ENCODE measurements around the gene MBD1. TPM values are rescaled to one million over a fixed set of nuclear protein-coding genes. Genes with fewer than 3 reads are reported as not detected.

MBD1 gene, protein sequence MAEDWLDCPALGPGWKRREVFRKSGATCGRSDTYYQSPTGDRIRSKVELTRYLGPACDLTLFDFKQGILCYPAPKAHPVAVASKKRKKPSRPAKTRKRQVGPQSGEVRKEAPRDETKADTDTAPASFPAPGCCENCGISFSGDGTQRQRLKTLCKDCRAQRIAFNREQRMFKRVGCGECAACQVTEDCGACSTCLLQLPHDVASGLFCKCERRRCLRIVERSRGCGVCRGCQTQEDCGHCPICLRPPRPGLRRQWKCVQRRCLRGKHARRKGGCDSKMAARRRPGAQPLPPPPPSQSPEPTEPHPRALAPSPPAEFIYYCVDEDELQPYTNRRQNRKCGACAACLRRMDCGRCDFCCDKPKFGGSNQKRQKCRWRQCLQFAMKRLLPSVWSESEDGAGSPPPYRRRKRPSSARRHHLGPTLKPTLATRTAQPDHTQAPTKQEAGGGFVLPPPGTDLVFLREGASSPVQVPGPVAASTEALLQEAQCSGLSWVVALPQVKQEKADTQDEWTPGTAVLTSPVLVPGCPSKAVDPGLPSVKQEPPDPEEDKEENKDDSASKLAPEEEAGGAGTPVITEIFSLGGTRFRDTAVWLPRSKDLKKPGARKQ
- total RNA-seq: 10 to 100 TPM; 71.1 to 91.0 (median 82.2) TPM

DNA sequence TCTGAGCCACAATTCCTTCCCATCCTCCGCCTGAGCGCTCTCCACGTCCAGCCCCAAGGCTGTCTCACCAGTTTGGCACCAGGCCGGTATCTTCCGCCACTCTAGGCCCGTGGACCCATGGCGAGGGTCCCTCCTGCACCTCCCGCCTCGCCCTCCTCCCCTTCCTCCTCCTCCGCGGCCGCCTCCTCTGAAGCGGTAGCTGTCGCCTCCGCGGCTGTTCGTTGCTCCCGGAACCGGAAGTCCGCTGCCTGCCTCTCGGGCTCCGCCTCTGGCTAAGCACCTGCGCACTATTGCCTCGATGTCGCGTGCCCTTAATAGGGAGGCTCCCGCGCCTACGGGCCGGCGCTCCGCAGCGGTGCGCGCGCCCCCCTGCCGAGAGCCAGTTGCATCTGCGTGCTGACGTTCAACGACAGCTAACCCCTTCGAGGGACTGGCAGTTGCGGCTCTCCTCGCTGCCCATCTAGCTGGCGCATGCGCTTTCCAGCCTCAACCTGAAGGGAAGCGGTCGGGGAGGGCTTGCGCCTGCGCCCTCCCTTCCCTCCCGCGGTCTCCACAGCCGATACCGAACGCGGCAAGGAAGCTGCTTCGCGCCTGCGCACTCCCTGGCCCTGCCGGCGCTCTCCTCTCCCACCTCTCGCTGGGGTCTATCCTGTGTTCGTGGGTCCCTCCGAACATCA, at the start of gene MBD1:
Gene MBD1, minus strand, starts transcription at position 229 of the 677 bp plus-strand sequence. CDS start 1,531 bp downstream, outside the sequence.
- H3K27ac ChIP-seq: peak within 1 kb of the TSS; percentile 55 to 96 (median 93)
- peak within 1 kb of the TSS; percentile 63 to 94 for H3K4me3 ChIP-seq
- peaks cover 0 to 41% (median 21%) of the 10 kb centered on the region in 3 donors for H3K4me1 ChIP-seq
- no peaks in the 10 kb centered on the region for H3K27me3 ChIP-seq
- peaks cover 0 to 70% of the 10 kb centered on the region in 2 donors for H3K36me3 ChIP-seq
- no peak for TF ChIP-seq EP300 (IDR thresholded peaks at IDR 0.05)
- TF ChIP-seq, protein P1, sequence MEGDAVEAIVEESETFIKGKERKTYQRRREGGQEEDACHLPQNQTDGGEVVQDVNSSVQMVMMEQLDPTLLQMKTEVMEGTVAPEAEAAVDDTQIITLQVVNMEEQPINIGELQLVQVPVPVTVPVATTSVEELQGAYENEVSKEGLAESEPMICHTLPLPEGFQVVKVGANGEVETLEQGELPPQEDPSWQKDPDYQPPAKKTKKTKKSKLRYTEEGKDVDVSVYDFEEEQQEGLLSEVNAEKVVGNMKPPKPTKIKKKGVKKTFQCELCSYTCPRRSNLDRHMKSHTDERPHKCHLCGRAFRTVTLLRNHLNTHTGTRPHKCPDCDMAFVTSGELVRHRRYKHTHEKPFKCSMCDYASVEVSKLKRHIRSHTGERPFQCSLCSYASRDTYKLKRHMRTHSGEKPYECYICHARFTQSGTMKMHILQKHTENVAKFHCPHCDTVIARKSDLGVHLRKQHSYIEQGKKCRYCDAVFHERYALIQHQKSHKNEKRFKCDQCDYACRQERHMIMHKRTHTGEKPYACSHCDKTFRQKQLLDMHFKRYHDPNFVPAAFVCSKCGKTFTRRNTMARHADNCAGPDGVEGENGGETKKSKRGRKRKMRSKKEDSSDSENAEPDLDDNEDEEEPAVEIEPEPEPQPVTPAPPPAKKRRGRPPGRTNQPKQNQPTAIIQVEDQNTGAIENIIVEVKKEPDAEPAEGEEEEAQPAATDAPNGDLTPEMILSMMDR (IDR thresholded peaks at IDR 0.05): peak in 3 of 4 experiments; percentile 28 to 57 (median 44)
- peak; percentile 79 to 88 for TF ChIP-seq POLR2A (IDR thresholded peaks at IDR 0.05)
- peak; percentile 95 for TF ChIP-seq POLR2AphosphoS5 (IDR thresholded peaks at IDR 0.05)
- ATAC-seq: peak; percentile 97
- H3K9me3 ChIP-seq: no peaks in the 10 kb centered on the region
- 0% methylated on average over 19 of the region's 63 CpGs; no CpG with 5 or more reads in 1 of the 2 donors for WGBS, 2 donors (ENCODE audit: low coverage in 1 of 2)

DNA sequence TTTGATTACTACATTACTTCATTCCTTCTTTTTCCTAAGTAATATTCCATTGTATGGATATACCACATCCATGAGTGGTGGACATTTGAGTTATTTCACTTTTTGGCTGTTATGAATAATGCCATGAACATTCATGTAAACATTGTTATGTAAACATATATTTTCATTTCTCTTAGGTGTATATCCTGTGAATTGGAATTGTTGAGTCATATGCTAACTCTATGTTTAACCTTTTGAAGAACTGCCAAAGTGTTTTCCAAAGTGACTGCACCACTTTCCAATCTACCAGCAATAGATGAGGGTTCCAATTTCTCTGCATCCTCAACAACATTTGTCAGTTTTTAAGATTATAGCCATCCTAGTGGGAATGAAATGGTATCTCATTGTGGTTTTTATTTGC, 48.9 kb upstream of the MBD1 start:
- no peak for ATAC-seq
- no peak overlapping the region for H3K27ac ChIP-seq
- no peak overlapping the region for H3K4me3 ChIP-seq
- no peaks in the 10 kb centered on the region for H3K4me1 ChIP-seq
- H3K27me3 ChIP-seq: no peaks in the 10 kb centered on the region
- H3K9me3 ChIP-seq: peaks cover 0 to 4% (median 0%) of the 10 kb centered on the region in 3 donors
- no peak for TF ChIP-seq POLR2AphosphoS5 (IDR thresholded peaks at IDR 0.05)
- TF ChIP-seq POLR2A (IDR thresholded peaks at IDR 0.05): no peak
- TF ChIP-seq, protein P1 (IDR thresholded peaks at IDR 0.05): no peak
- TF ChIP-seq EP300 (IDR thresholded peaks at IDR 0.05): no peak
- no peaks in the 10 kb centered on the region for H3K36me3 ChIP-seq

DNA sequence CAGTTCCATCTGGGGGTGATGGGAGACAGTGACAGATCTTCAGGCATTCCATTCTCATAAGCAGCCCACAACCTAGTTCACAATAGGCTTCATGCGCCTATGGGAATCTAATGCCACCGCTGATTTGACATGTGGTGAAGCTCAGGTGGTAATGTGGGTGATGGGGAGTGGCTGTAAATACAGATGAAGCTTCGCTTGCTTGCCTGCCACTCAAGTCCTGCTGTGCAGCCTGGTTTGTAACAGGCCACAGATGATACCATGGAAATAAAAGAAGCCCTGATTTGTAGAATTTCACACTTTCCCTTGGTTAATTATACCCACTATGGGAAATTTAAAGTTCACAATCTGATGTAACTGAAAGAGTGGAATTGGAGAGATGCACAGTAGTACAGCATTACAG, 46.7 kb upstream of the MBD1 start:
- TF ChIP-seq POLR2AphosphoS5 (IDR thresholded peaks at IDR 0.05): no peak
- no peak for TF ChIP-seq EP300 (IDR thresholded peaks at IDR 0.05)
- no peak for TF ChIP-seq POLR2A (IDR thresholded peaks at IDR 0.05)
- TF ChIP-seq, protein P1 (IDR thresholded peaks at IDR 0.05): no peak
- 59 to 86% methylated on average over 2 to 3 of the region's 3 CpGs for WGBS, 2 donors (ENCODE audit: low coverage in 1 of 2)
- no peaks in the 10 kb centered on the region for H3K36me3 ChIP-seq
- H3K4me1 ChIP-seq: no peaks in the 10 kb centered on the region
- no peak overlapping the region for H3K4me3 ChIP-seq
- H3K27ac ChIP-seq: no peak overlapping the region
- ATAC-seq: no peak
- H3K27me3 ChIP-seq: no peaks in the 10 kb centered on the region
- peaks cover 0 to 4% (median 0%) of the 10 kb centered on the region in 3 donors for H3K9me3 ChIP-seq

DNA sequence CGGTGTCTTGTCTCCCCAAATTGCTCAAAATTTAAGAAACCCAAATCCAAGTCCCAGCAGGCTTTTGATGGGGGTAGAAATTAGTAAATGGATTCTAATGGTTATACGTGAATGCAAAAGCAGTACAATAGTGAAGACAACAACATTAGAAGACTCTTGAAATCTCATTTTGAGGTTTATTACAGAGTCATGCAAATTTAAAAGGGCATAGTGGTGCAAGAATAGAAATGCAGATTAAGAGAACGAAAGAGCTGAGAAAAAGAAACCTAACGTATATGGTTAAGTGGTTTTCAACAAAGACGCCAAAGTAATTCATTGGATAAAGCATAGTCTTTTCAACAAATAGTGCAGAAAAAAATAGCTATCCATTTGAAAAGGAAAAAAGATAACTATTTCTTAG, 39.4 kb upstream of the MBD1 start:
- TF ChIP-seq EP300 (IDR thresholded peaks at IDR 0.05): no peak
- TF ChIP-seq POLR2A (IDR thresholded peaks at IDR 0.05): no peak
- TF ChIP-seq, protein P1 (IDR thresholded peaks at IDR 0.05): no peak
- no peak for TF ChIP-seq POLR2AphosphoS5 (IDR thresholded peaks at IDR 0.05)
- Histone ChIP-seq H3K27ac (no peak overlapping the region), H3K4me3 (no peak overlapping the region), H3K36me3 (no peaks in the 10 kb centered on the region), H3K9me3 (no peaks in the 10 kb centered on the region), H3K27me3 (peaks cover 6% of the 10 kb centered on the region), H3K4me1 (no peaks in the 10 kb centered on the region)
- 53 to 89% methylated on average over 3 to 5 of the region's 5 CpGs for WGBS, 2 donors (ENCODE audit: low coverage in 1 of 2)
- ATAC-seq: no peak
